ENCODE data around the gene PCYT1A.
"Not testable (repeated sequence)": the region's sequence is repeated elsewhere in the genome, so short reads cannot be mapped to it uniquely, and the experiment has no call there.

The PCYT1A gene

GRCh38 chr3:196287440-196288140 is at the start of gene PCYT1A:
Gene PCYT1A (minus strand): TSS chr3:196287726. CDS start chr3:196270531, 17,195 bp downstream.
- DNase-seq (ENCODE audit: low read depth) = peak; percentile 29

GRCh38 chr3:196336319-196337145 is 49.0 kb upstream of the PCYT1A start:
- no peak for DNase-seq (ENCODE audit: low read depth)

GRCh38 chr3:196335503-196335948 is 48.0 kb upstream of the PCYT1A start:
- no peak for DNase-seq (ENCODE audit: low read depth)

- DNase-seq (ENCODE audit: low read depth) = no peak
These were observed 47.5 kb upstream of the PCYT1A start for GRCh38 chr3:196334982-196335381.

GRCh38 chr3:196332168-196332567 is 44.6 kb upstream of the PCYT1A start:
- no peak for DNase-seq (ENCODE audit: low read depth)

GRCh38 chr3:196327405-196327804 is 39.9 kb upstream of the PCYT1A start:
- DNase-seq (ENCODE audit: low read depth) = no peak

GRCh38 chr3:196326936-196327335 is 39.4 kb upstream of the PCYT1A start:
- no peak for DNase-seq (ENCODE audit: low read depth)

- DNase-seq (ENCODE audit: low read depth) = no peak
These were observed 36.2 kb upstream of the PCYT1A start for GRCh38 chr3:196323691-196324090.

- DNase-seq (ENCODE audit: low read depth) = no peak
These were observed 35.5 kb upstream of the PCYT1A start for GRCh38 chr3:196323016-196323415.

- no peak for DNase-seq (ENCODE audit: low read depth)
These were observed 33.6 kb upstream of the PCYT1A start for GRCh38 chr3:196321162-196321561.

- no peak for DNase-seq (ENCODE audit: low read depth)
These were observed 32.6 kb upstream of the PCYT1A start for GRCh38 chr3:196320137-196320536.

- DNase-seq (ENCODE audit: low read depth) = peak; percentile 76
These were observed 30.4 kb upstream of the PCYT1A start, which contains the start of gene DYNLT2B for GRCh38 chr3:196317687-196318467. Gene DYNLT2B (minus strand): TSS chr3:196318240. CDS start chr3:196318152, 88 bp downstream.

GRCh38 chr3:196316799-196317686 is 29.5 kb upstream of the PCYT1A start:
- not testable (repeated sequence) for DNase-seq (ENCODE audit: low read depth)

GRCh38 chr3:196315821-196316220 is 28.3 kb upstream of the PCYT1A start:
- DNase-seq (ENCODE audit: low read depth) = no peak

GRCh38 chr3:196314597-196314996 is 27.1 kb upstream of the PCYT1A start:
- DNase-seq (ENCODE audit: low read depth) = no peak

GRCh38 chr3:196314086-196314485 is 26.6 kb upstream of the PCYT1A start:
- not testable (repeated sequence) for DNase-seq (ENCODE audit: low read depth)

GRCh38 chr3:196302960-196303359 is 15.4 kb upstream of the PCYT1A start:
- DNase-seq (ENCODE audit: low read depth) = not testable (repeated sequence)

GRCh38 chr3:196302551-196302950 is 15.0 kb upstream of the PCYT1A start:
- not testable (repeated sequence) for DNase-seq (ENCODE audit: low read depth)

- no peak for DNase-seq (ENCODE audit: low read depth)
These were observed 11.0 kb upstream of the PCYT1A start for GRCh38 chr3:196298521-196298920.

- DNase-seq (ENCODE audit: low read depth) = no peak
These were observed 4.9 kb upstream of the PCYT1A start for GRCh38 chr3:196292286-196292923.

- DNase-seq (ENCODE audit: low read depth) = no peak
These were observed 575 bp upstream of the PCYT1A start for GRCh38 chr3:196288141-196288460.

All from stimulated activated CD8-positive, alpha-beta memory T cell treated with anti-CD3 and anti-CD28 coated beads, Interleukin-15, amount 100 ng/mL, for 24 hours (primary cell).